Pons (tissue), 1 donor: ENCODE results near the gene SOX2.
A peak's percentile ranks its signal among the peaks of the same experiment; 100 is the strongest.

Experiments used
- DNase-seq: peaks from one replicate; pipeline ENCODE4 v3.0.0-alpha.2; 2016; ENCODE audit warnings: low spot score

The SOX2 gene

DNA sequence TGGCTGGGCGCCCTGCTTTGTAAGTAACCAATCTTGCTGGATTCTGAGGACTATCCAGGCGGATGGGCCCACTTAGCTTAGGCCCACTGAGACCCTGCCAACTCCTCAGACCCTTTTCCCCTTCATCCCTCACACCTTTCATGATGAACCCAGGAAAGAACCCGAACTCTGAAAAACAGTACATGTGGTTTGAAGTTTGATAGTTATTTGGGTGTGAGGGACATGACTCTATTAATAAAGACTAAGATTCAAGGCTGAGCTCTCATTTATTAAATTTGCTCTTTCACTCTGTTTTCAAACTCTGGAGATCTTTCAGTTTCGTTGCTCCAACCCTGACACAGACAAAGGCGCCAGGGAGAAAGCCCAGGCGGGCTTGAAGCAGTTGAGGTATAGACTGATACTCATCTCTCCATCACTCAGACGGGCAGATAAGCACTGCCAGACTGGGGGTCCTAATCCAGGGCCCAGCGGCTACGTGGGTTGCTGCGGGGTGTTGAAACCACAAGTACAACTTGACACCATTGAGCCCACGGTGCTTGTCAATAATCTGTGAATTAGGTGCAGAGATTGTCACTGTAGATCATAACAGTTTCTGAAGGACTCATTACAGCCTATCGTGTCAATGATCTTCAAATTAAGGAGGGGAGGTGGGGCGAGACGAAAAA is 7.2 kb upstream of the SOX2 start:
- no peak for DNase-seq

DNA sequence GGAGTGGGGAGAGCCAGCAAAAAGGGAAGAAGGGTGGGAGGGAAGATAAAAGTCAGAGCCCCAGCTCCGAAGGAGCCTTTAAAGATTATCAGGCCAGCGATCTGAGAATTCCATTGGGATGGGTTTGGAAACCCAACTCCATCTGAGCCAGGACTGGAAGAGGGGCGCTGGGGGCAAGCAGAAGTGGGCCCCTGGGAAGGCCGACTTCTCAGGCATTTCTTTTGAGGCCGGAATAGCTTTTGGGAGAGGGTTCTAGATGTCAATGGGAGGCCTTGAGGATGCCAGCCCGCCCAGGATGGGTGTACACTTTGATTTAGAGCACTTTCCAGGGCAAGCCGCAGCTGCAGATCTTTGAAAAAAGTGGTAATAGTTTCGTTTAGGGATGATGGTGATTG is 6.6 kb upstream of the SOX2 start:
- no peak for DNase-seq

DNA sequence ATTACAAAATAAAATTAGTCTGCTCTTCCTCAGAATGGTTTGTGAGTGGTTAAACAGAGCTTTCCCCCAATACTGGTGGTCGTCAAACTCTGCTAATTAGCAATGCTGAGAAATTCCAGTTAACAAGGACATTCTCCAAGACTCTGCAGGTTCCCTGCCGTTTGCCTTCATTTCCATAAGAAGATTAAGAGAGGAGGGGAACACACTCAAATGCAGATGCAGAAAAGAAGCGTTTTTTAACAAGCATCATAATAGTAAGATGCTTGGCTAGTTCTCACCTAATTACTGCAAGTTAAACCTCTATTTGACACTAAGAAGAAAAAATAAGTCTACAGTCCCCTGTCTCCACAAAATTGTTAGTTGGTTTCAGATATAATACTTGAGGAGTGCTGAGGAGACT is 3.7 kb upstream of the SOX2 start:
- no peak for DNase-seq

DNA sequence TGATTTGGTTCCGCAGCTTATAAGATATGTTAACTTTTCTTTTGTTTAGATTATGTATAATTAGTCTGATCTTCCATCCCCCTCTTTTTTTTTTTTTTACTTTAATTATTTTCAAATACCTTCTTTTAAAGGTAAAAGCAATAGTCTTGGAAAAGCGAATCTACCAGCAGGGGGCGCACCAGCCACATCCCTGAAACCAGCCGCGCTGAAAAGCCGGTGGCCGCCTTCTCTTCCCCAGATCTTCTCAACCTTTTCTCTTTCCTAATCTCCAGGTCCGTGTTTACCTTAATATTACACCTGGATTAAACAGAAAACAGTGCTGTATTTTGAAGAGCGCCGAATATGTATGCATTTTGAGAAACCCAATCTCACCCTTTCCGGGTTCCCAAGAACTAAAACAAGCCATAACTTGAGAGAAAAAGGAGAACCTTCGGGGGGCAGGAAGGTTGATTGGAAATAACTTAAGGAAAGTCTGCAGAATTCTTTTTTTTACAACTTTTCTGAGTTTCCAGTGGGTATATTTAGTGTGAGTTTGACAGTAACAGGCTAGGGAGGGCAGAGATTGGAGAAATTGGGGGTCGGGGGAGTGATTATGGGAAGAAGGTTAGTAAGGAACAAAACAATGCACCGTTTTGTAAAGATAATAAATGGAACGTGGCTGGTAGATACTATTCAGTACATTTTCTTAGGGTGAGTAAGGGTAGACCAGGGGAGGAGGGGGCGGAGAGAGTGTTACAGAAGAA is 2.0 kb upstream of the SOX2 start:
- no peak for DNase-seq

DNA sequence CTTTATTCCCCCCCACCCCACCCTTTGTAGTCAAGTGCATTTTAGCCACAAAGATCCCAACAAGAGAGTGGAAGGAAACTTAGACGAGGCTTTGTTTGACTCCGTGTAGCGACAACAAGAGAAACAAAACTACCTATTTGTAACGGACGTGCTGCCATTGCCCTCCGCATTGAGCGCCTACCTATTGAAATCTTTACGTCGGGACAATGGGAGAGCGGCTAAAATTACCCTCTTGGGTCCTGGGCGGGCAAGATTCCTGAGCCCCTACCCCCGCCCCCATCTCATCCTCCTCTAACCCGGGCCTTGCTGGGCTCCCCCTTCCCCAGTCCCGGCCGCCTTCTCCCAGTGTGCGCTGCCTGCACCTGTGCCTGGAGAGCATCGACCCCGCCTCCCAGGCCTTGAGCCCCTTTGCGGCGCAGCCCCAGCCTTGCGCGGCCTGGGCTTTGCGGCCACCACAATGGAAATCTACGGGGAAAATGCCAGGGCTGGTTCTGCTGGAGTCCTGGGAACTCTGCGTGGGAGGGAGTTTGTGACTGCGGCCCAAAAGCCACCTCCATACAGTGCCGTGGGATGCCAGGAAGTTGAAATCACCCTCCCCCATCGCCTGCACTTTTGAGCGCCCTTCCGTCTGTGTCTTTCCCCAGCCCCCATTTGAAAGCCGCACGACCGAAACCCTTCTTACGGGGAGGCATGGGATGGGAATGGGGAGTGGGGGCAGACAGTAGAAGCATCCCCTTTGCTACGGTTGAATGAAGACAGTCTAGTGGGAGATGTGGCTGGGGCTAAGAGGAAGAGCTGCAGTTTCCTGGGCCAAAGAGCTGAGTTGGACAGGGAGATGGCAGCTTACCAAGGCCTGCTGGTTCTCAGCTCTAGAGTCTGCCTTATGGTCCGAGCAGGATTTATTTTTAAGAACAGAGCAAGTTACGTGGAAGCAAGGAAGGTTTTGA is 1.1 kb upstream of the SOX2 start:
- DNase-seq, result no peak

DNA sequence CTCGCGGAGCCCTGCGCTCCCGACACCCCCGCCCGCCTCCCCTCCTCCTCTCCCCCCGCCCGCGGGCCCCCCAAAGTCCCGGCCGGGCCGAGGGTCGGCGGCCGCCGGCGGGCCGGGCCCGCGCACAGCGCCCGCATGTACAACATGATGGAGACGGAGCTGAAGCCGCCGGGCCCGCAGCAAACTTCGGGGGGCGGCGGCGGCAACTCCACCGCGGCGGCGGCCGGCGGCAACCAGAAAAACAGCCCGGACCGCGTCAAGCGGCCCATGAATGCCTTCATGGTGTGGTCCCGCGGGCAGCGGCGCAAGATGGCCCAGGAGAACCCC is 464 bp downstream of the SOX2 start:
- no peak for DNase-seq

DNA sequence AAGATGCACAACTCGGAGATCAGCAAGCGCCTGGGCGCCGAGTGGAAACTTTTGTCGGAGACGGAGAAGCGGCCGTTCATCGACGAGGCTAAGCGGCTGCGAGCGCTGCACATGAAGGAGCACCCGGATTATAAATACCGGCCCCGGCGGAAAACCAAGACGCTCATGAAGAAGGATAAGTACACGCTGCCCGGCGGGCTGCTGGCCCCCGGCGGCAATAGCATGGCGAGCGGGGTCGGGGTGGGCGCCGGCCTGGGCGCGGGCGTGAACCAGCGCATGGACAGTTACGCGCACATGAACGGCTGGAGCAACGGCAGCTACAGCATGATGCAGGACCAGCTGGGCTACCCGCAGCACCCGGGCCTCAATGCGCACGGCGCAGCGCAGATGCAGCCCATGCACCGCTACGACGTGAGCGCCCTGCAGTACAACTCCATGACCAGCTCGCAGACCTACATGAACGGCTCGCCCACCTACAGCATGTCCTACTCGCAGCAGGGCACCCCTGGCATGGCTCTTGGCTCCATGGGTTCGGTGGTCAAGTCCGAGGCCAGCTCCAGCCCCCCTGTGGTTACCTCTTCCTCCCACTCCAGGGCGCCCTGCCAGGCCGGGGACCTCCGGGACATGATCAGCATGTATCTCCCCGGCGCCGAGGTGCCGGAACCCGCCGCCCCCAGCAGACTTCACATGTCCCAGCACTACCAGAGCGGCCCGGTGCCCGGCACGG is 991 bp downstream of the SOX2 start:
- no peak for DNase-seq

DNA sequence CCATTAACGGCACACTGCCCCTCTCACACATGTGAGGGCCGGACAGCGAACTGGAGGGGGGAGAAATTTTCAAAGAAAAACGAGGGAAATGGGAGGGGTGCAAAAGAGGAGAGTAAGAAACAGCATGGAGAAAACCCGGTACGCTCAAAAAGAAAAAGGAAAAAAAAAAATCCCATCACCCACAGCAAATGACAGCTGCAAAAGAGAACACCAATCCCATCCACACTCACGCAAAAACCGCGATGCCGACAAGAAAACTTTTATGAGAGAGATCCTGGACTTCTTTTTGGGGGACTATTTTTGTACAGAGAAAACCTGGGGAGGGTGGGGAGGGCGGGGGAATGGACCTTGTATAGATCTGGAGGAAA is 1.5 kb downstream of the SOX2 start:
- DNase-seq, result no peak

DNA sequence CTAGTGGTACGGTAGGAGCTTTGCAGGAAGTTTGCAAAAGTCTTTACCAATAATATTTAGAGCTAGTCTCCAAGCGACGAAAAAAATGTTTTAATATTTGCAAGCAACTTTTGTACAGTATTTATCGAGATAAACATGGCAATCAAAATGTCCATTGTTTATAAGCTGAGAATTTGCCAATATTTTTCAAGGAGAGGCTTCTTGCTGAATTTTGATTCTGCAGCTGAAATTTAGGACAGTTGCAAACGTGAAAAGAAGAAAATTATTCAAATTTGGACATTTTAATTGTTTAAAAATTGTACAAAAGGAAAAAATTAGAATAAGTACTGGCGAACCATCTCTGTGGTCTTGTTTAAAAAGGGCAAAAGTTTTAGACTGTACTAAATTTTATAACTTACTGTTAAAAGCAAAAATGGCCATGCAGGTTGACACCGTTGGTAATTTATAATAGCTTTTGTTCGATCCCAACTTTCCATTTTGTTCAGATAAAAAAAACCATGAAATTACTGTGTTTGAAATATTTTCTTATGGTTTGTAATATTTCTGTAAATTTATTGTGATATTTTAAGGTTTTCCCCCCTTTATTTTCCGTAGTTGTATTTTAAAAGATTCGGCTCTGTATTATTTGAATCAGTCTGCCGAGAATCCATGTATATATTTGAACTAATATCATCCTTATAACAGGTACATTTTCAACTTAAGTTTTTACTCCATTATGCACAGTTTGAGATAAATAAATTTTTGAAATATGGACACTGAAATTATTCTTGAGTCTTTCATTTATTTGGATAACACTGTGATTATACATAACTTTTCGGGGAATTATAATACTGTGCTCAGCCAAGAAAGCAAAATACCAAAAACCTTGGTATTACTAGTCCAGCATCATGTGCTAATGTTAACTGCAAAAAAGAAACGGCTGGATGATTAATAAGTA is 2.2 kb downstream of the SOX2 start:
- no peak for DNase-seq

DNA sequence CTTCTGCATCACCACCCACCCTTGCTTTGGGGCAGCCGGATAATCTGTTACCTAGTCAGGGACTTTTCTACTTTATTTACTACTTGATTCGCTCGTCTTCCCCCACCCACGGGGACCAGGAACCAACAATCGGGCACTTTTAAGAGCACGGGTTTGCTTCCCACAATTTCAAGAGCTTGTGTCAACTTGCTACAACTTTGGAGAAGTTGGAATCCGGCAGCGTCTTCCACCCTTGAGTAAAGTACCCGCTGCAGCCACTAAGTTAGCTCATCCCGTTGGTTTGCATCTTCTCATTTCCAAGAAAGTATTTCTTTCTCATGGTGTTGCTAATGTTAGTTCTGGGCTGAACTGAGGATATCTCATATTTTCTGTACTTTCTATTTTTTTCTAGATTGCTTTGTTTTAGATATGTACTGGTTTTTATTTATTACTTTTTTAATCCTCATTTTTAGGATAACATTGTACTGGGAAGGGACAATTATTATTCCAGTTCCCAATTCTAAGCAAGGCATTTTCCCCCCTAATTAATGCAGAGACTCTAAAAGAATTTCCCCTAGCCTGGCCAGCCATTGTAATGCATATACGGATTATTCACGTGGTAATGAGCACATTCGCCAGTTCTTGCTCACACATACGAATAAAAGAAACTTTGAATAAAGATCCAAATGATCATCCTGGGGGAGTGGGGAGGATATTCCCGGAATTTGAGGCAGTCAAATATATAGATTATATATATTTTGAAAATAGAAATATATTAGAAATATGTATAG is 4.0 kb downstream of the SOX2 start:
- DNase-seq, result no peak

DNA sequence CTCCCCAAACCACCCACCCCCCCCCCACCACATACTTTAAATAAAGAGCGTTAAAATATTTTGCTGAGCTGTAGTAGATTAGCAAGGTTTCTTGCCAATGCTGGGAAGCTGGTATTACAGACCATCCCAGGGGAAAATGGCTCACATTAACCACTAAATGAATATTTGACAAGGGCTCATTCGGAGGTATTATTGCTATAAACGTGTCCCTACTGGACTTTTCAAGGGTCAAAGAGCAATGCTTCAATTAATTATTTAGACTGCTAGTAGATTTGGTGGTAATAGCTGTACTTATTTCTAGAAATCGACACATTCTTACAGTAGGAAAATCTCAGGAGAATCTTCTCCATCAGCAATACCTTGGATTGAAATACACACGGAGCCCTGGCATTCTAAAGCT is 5.2 kb downstream of the SOX2 start:
- no peak for DNase-seq

DNA sequence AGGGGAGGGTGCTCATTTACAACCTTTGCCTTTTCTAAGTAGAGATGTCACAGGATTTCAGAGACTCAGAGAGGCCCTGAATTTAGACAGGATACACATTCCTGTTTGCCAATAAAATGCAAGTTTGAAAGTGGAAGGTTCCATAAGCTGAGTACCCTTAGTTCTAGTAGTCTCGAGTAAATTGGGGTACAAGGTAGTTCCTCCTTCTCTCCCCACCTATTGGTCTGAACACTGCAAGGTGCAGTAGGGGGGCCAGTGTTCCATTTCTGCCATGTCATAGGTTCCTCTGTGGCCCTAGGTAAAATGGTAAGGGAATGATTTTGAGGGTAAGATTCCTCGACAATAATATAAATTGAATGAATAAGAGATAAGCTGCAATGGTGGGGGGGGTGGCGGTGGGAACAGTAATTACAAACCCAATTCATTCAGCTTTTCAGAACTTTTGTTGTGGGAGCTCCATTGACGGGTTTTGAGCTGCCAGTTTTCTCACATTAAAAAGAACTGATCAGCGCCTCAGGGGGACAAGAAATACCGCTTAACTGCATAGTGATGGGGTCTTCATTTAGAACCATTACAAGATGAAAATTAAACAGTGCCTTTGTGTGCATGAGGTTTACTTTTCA is 5.9 kb downstream of the SOX2 start:
- no peak for DNase-seq

DNA sequence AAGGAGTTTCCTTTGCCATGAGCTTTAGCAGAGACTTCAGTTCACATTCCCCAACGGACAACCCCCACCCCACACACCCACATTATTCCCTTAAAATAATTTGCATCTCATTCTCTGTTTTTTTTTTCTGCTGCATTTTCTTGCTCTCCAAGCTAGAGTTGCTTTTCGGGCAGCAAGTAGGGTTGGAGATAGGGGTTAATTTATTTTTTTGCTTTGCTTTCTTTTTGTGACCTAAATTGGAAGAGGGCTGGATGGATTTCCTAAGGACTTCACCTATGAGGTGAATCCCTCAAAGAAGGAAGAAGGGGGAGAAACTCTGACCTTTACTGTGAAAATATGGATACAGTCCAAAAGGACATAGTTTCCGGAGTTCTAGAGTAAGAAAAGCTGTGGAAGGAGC is 6.6 kb downstream of the SOX2 start:
- DNase-seq, result no peak

DNA sequence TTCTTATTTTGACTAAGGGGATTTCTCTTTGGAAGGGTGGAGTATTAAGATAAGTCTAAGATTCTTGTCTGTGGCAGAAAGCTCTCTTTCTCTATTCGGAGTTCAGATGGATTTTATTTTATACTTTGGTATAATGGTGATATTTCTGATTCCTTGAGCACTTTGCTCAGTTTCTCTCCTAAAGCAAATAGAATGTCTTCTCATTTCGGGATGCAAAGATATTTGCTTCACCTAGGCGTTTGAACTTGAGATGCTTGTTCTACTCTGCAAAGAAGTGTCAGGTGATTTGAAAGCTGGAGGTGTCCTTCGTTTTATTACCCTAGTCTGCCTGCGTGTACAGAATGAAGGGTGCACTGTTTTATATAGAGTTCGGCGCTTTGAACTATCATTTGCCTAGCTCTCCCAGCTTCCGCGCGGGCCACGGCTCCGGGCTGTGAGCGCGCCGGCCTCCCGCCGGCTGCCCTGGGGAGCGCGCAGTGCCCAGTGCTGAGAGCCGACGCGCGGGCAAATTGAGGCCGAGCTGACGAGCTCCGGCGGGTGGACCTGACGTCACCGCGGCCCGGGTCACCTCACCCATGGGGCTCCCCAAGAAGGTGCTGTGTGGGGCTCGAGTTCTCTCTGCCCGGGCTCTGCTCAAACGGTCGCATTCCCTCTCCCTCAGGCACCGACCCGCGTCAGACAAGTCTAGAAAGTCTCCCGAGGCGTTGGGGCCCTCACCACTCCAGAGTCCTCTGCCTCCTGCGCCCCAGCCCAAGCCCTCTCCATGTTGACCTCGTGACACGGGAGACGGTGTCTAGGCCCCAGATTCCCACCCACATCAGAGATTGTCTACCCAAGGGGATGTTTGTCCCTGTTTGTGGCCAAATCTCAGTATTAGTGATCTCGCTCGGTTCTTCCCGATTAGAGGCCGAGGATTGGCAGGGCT is 7.5 kb downstream of the SOX2 start:
- no peak for DNase-seq

DNA sequence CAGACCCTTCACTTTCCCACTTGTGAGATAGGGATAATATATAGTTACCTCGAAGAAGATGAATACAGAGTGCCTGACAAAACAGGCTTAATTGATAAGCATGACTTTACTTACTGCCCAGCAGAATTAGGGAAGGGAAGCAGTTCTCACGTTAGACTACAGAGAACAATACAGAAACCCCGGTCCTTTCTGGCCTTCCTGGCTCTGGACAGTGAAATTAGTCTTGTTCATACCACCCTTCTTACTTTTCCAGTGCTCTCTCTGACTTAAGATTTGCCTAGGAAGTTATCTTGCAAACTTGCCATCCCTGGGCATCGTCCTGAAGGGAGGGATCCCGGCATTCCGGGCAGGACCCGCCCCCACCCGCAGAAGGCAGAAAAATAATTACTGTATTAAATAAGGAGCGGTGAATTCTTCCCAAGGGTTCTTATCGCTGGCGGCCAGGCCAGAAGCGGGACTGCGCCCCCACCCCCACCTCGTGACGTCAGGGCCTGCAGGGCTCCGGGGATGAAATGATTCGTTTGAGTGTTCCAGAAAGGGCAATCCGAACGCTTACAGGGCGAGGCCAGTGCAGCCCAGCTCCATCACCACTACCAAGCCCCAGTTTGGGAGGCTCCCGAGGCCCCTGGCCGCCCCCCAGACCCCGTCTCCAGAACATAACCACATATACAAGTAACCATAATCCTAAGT is 8.4 kb downstream of the SOX2 start:
- DNase-seq, result peak; percentile 52

DNA sequence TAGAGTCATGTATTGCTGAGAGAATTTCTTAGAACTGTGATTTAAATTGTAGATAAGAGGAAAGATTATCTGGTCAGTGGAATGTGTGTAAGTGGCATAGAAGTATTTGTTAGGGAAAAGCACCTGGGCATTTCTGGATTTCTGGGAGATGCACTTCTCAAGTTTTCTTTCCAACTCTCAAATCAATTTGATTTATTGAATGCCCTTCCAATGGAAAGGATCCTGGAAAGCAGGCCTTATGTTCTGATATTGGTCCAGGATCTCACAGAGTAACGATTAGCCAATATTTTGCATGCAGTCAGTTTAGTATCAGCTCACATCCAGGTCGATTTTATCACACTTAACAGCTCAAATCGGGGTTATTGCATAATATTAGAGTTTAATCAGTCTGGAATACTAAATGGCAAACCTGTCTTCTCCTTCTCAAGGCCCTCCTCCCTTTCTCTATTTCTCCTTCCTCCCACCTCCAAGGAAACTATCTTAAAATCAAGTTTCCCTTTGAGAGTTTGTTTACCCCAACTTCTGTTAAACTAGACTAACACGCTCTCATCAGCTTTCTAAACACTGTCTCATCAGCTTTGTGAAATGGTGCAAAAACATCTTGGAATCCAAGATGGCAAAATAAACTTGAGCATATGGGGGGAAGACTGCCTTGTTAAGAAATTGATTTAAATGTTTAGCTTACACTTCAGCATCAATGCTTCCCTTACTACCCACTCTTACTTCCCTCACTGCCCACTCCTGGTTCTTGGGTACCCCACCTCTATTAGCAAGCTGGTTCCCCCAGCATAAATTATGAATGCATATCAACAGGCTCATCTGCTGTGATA is 9.5 kb downstream of the SOX2 start:
- DNase-seq, result peak; percentile 31

DNA sequence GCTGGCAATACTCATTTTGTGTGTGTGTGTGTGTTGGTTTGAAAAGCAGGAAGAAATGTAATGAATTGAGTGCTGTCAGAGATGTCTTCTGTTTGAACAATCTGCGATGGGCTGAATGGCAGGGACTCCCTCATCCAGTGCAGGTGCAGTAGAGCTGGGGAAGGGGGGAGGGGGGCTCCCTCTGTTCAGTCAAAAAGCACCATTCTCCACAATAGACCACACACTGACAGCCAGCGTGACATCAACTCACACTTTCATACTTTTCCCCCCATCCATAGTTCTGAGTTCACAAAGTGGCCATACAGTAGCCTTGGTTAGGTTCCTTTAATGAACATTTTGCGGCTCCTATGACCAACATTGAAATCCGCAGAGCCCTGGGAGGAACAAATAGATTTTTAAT is 10.4 kb downstream of the SOX2 start:
- DNase-seq, result peak; percentile 71
